HG02642 (cell line): ENCODE results near the gene PPP1R8.

Source experiments
- ATAC-seq: cut with Tn5 transposase; IDR thresholded peaks from one replicate; pipeline ENCODE4 v1.9.1; 2021; ENCODE audit warnings: mild to moderate bottlenecking; ENCODE audit not compliant: unreplicated experiment, poor library complexity

Gene PPP1R8

DNA sequence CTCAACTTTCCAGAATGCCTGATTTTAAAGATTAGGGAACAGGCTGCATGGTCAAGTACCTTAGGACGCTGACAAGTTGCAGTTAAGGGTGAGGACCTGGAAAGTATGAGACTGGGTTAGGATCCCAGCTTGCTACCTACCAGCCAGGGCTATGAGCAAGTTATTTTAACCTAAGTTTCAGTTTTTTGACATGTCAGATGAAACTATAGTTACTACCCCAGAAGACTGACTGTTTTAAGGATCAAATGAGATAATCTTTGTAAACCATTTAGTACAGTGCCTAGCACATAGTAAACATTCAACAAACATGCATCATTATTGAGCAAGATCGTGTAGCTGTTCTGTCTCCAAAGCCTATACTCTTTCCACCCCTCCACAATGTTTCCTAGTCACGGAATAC lies 56.2 kb downstream of the PPP1R8 start:
- no peak for ATAC-seq

GRCh38 chr1:27887215-27888021 lies 56.8 kb downstream of the PPP1R8 start:
- ATAC-seq = no peak

- no peak for ATAC-seq
Measured at GRCh38 chr1:27889506-27889905, 58.9 kb downstream of the PPP1R8 start.

GRCh38 chr1:27891196-27891889 lies 60.8 kb downstream of the PPP1R8 start:
- peak; percentile 34 for ATAC-seq

DNA sequence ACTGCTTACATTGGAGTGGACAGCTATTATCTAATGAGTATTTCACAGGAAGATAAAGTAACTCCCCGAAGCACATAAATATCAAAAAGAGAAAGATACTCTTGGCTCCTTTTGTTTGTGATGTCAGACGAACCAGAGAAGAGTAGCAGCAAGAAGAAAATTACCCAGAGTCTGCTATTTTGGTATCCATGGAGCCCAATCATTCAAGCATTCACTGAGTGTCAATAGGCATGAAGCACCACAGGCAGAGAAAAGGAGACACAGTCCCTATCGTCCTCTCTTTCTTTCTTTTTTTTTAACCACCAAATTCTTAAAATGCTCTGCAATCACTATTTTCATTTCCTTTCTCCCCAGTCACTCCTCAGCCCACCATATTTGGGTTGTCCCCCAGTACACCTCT lies 63.9 kb downstream of the PPP1R8 start:
- no peak for ATAC-seq
